Ovary (tissue), 9 donors: ENCODE measurements around the gene SIT1. TPM values are rescaled to one million over a fixed set of nuclear protein-coding genes. Genes with fewer than 3 reads are reported as not detected.

Experiments
- DNase-seq, 5 donors: peaks; one replicate each; pipeline ENCODE4 v3.0.0-alpha.2; 2019 to 2020
- H3K27ac ChIP-seq, 2 donors: fragments of 200-600 bp; one replicate each; pipeline versions ENCODE4 v1.5.1 to v1.8.0; 2019 to 2022
- H3K27me3 ChIP-seq: fragments of 200-600 bp; one replicate; pipeline ENCODE4 v1.8.0; 2022
- H3K36me3 ChIP-seq: fragments of 200-600 bp; sonication (generic); one replicate; pipeline ENCODE4 v1.5.1; 2019
- H3K4me1 ChIP-seq: one replicate; pipeline ENCODE4 v1.8.1; 2013; ENCODE audit warnings: mild to moderate bottlenecking, moderate library complexity; ENCODE audit not compliant: insufficient read depth
- H3K4me3 ChIP-seq: fragments of 200-600 bp; sonication (generic); one replicate; pipeline ENCODE4 v1.5.1; 2017
- H3K9me3 ChIP-seq, 2 donors: fragments of 200-600 bp in 1 of 2; sonication (generic) in 1 of 2; one replicate each; pipeline versions ENCODE4 v1.5.1 to v1.8.1; 2013 to 2019; ENCODE audit warnings: mild to moderate bottlenecking in 1 of 2, moderate library complexity in 1 of 2
- EP300 ChIP-seq: sonication (generic); formaldehyde crosslinking; IDR thresholded peaks from one replicate; pipeline ENCODE4 v1.6.1; 2017; ENCODE audit warnings: antibody characterized with exemption
- POLR2A ChIP-seq: fragments of 450-650 bp; IDR thresholded peaks from one replicate; pipeline ENCODE4 v1.6.1; 2017; ENCODE audit warnings: antibody characterized with exemption, mild to moderate bottlenecking, moderate library complexity
- WGBS, 3 donors: extraction: QIAGEN DNeasy Blood & Tissue Kit in 1 of 3; methylation state at CpG; one replicate each; pipeline versions ENCODE4 v1.1.5 to v1.1.7; 2013 to 2017; 5-methylcytosine and 5-hydroxymethylcytosine counted together
- intact Hi-C, 4 donors: fragments of 100-400 bp; cut with DNase I; formaldehyde crosslinking; loops; one replicate each; pipeline versions ENCODE4 v1.11.0 to v1.15.1; 2022 to 2023
- polyA plus RNA-seq, 2 donors: library from polyadenylated mRNA; stranded (reverse); fragments of 200-250 nt in 1 of 2; fragments of 350-450 nt in 1 of 2; fragmentation: Illumina TruSeq in 1 of 2; extraction: RNeasy Lipid Tissue Mini Kit (QIAGEN cat#74804) in 1 of 2; gene quantifications; one replicate each; pipeline ENCODE4 v1.2.3, GENCODE V29; 2013 to 2014
- total RNA-seq, 7 donors: library from RNA; depleted of rRNA in 2 of 7; stranded (reverse); fragments of >200 nt in 2 of 7; fragmentation: NEBNext Ultra II Directional in 3 of 7; extraction: Animal tissue kit (Norgen Biotek cat#: 25700) in 3 of 7; gene quantifications; one replicate each; pipeline versions ENCODE4 v1.1.0 to v1.2.4, GENCODE V29; 2016 to 2023
- TF ChIP-seq, protein P1 (sequence below), 3 donors: fragments of 450-650 bp in 2 of 3; fragments of 200-600 bp in 1 of 3; IDR thresholded peaks; one replicate each; pipeline versions ENCODE4 v1.5.1 to v1.8.0; 2016 to 2022; ENCODE audit warnings: antibody characterized with exemption in 3 of 3, mild to moderate bottlenecking in 1 of 3
- donor health status: DM: no; HTN: no; CAD: no; lungs with moderate emphysema.
- donor health status: DM: no; HTN: no; CAD: no.
- donor health status: Bipolar disorder and iron deficiency.
- donor health status: DM: yes; HTN: yes; CAD: no.
- donor health status: DM: no; HTN: no; CAD: no.
- donor health status: DM: yes; HTN: yes; CAD: no.

SIT1 gene
- total and polyA plus RNA-seq, 9 donors, result 0.20 to 0.82 (median 0.56) TPM; not detected in 3

GRCh38 chr9:35696520-35697215, 45.9 kb upstream of the SIT1 start:
- H3K4me3 ChIP-seq, result no peak overlapping the region
- no peaks in the 10 kb centered on the region for H3K36me3 ChIP-seq
- no peaks in the 10 kb centered on the region for H3K4me1 ChIP-seq
- H3K27ac ChIP-seq, result no peak overlapping the region
- no peaks in the 10 kb centered on the region for H3K9me3 ChIP-seq
- intact Hi-C loops, result no loop called here
- no peak for TF ChIP-seq POLR2A
- TF ChIP-seq, protein P1, sequence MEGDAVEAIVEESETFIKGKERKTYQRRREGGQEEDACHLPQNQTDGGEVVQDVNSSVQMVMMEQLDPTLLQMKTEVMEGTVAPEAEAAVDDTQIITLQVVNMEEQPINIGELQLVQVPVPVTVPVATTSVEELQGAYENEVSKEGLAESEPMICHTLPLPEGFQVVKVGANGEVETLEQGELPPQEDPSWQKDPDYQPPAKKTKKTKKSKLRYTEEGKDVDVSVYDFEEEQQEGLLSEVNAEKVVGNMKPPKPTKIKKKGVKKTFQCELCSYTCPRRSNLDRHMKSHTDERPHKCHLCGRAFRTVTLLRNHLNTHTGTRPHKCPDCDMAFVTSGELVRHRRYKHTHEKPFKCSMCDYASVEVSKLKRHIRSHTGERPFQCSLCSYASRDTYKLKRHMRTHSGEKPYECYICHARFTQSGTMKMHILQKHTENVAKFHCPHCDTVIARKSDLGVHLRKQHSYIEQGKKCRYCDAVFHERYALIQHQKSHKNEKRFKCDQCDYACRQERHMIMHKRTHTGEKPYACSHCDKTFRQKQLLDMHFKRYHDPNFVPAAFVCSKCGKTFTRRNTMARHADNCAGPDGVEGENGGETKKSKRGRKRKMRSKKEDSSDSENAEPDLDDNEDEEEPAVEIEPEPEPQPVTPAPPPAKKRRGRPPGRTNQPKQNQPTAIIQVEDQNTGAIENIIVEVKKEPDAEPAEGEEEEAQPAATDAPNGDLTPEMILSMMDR (IDR thresholded peaks at IDR 0.05), result peak; percentile 59 to 78 (median 71)
- TF ChIP-seq EP300, result no peak
- DNase-seq, result peak; percentile 46 to 69 (median 62)
- 33 to 34% (median 33%) methylated on average over 9 of the region's 9 CpGs for WGBS, 3 donors
- no peaks in the 10 kb centered on the region for H3K27me3 ChIP-seq

DNA sequence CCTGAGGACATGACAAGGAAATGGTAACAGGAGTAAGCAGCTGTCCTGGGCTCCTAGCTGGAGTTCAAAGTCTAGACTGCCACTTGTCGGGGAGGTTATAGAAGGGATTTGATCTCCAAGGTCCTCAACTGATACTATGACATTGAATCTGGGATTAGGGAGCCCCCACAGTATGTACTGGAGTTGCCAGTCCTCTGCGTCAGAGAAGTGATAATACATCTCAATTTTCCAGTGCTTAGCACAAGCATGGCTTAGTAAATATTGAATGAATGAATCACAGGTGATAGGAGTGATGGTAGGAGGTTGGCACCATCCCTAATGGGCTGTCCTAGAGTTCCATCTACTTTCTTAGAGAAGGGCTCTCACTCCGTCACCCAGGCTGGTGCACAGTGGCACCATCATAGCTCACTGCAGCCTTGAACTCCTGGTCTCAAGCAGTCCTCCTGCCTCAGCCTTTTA, 45.2 kb upstream of the SIT1 start:
- DNase-seq, result no peak
- intact Hi-C loops, result no loop called here
- Histone ChIP-seq H3K4me1 (no peaks in the 10 kb centered on the region), H3K4me3 (no peak overlapping the region), H3K9me3 (no peaks in the 10 kb centered on the region), H3K27ac (no peak overlapping the region), H3K27me3 (no peaks in the 10 kb centered on the region), H3K36me3 (no peaks in the 10 kb centered on the region)
- TF ChIP-seq, protein P1 (IDR thresholded peaks at IDR 0.05), result no peak
- TF ChIP-seq POLR2A, result no peak
- no peak for TF ChIP-seq EP300
- 84 to 94% (median 85%) methylated on average over 3 of the region's 3 CpGs for WGBS, 3 donors

GRCh38 chr9:35691757-35692301, 41.1 kb upstream of the SIT1 start:
- peak overlapping the region in 1 of 2 donors; percentile 93 for H3K27ac ChIP-seq
- 52 to 63% (median 61%) methylated on average over 13 of the region's 13 CpGs for WGBS, 3 donors
- H3K27me3 ChIP-seq, result no peaks in the 10 kb centered on the region
- H3K4me1 ChIP-seq, result peaks cover 10% of the 10 kb centered on the region
- H3K4me3 ChIP-seq, result no peak overlapping the region
- DNase-seq, result peak in 1 of 5 donors; percentile 43
- intact Hi-C loops, result loop anchor here in 3 of 4 donors (5.0 kb wide), 2 partner anchors 35 kb away; partner anchors contain the start of genes CCDC107 (in 1 of the 3) and RMRP (in 1 of the 3)
- no peaks in the 10 kb centered on the region for H3K36me3 ChIP-seq
- H3K9me3 ChIP-seq, result no peaks in the 10 kb centered on the region
- TF ChIP-seq EP300 (no peak), POLR2A (no peak)
- TF ChIP-seq, protein P1 (IDR thresholded peaks at IDR 0.05), result no peak

DNA sequence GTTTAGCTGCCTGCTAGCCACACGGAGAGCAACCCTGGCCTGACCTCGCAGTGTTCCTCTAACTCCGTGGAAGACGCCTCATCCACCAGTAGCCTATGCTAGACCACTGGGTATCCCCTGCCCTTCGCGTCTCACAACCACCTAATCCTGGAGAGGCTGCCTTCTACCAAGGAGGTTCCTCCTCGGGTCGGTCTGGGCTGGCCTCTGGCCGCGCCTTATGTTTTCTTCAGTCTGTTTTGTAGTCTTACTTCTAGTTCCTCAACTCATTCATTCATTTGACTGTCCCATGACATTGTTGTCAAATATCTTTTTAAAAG, 40.6 kb upstream of the SIT1 start:
- intact Hi-C loops, result loop anchor here in 3 of 4 donors (5.0 kb wide), 2 partner anchors 34 to 36 kb away; partner anchors contain the start of genes CCDC107 (in 1 of the 3) and RMRP (in 1 of the 3)
- Histone ChIP-seq H3K9me3 (no peaks in the 10 kb centered on the region), H3K27ac (peak overlapping the region; percentile 46 to 93), H3K4me3 (peak overlapping the region; percentile 66), H3K27me3 (no peaks in the 10 kb centered on the region), H3K36me3 (no peaks in the 10 kb centered on the region), H3K4me1 (peaks cover 11% of the 10 kb centered on the region)
- WGBS, 3 donors, result 5 to 9% (median 9%) methylated on average over 10 of the region's 10 CpGs
- no peak for DNase-seq
- TF ChIP-seq EP300 (no peak), POLR2A (no peak)
- TF ChIP-seq, protein P1 (IDR thresholded peaks at IDR 0.05), result no peak
